Activated CD4-positive, alpha-beta memory T cell treated with anti-CD3 and anti-CD28 coated beads, Interleukin-2, amount 10 ng/mL, durations not matched to agents 7 days and 5 days (primary cell): ENCODE data around the gene CBX2. TPM values are rescaled to one million over a fixed set of nuclear protein-coding genes. Genes with fewer than 3 reads are reported as not detected.

ENCODE experiments used
- CTCF ChIA-PET: fragments of 350-600 bp; sonication (Branson Sonifier 250); formaldehyde crosslinking; loops from one replicate; lab custom pipeline; 2021; ENCODE audit warnings: antibody characterized with exemption, inconsistent platforms; lab: Charles Lee
- POLR2A ChIA-PET: fragments of 350-600 bp; sonication (Branson Sonifier 250); formaldehyde crosslinking; loops from one replicate; lab custom pipeline; 2021; ENCODE audit warnings: antibody characterized with exemption; lab: Charles Lee
- DNase-seq: peaks from one replicate; pipeline ENCODE4 v3.0.0-alpha.2; 2020
- H3K27ac Mint-ChIP-seq: one replicate; pipeline ENCODE4 v1.8.0; 2021; ENCODE audit warnings: mild to moderate bottlenecking, mixed read lengths
- H3K27me3 Mint-ChIP-seq: one replicate; pipeline ENCODE4 v1.8.0; 2021; ENCODE audit warnings: mixed read lengths
- H3K36me3 Mint-ChIP-seq: one replicate; pipeline ENCODE4 v1.8.0; 2021; ENCODE audit warnings: low read depth, mixed read lengths
- H3K4me1 Mint-ChIP-seq: one replicate; pipeline ENCODE4 v1.8.0; 2021; ENCODE audit warnings: mixed read lengths
- H3K4me3 Mint-ChIP-seq: one replicate; pipeline ENCODE4 v1.8.0; 2021; ENCODE audit warnings: mild to moderate bottlenecking, mixed read lengths
- H3K9me3 Mint-ChIP-seq: one replicate; pipeline ENCODE4 v1.8.0; 2021; ENCODE audit warnings: mixed read lengths
- total RNA-seq, 2 experiments: library from RNA; stranded (reverse); gene quantifications; one replicate each; pipeline ENCODE4 v1.2.3, GENCODE V29; 2021

CBX2 gene
- total RNA-seq, 2 experiments from 2014 or later, result 1.7 to 2.0 TPM

- Mint-ChIP-seq H3K9me3 (no peaks in the 10 kb centered on the region), H3K4me3 (peak overlapping the region; percentile 21), H3K4me1 (peaks cover 30% of the 10 kb centered on the region), H3K27me3 (peaks cover 61% of the 10 kb centered on the region), H3K27ac (no peak overlapping the region), H3K36me3 (peaks cover 4% of the 10 kb centered on the region)
- POLR2A ChIA-PET, result interaction anchor here (0.9 to 4.8 kb wide), 5 partner anchors 13 to 29 kb away, joined by 3 to 24 read pairs (median 6); partner anchors contain the start of genes CBX4 and CBX8
- DNase-seq, result peak; percentile 46
- CTCF ChIA-PET, result interaction anchor here (1.0 to 2.3 kb wide), 6 partner anchors 24 to 181 kb away, joined by 3 to 14 read pairs (median 4); partner anchors contain the start of gene CBX4
Observed at GRCh38 chr17:79811011-79811867, 33.3 kb downstream of the CBX2 start.

DNA sequence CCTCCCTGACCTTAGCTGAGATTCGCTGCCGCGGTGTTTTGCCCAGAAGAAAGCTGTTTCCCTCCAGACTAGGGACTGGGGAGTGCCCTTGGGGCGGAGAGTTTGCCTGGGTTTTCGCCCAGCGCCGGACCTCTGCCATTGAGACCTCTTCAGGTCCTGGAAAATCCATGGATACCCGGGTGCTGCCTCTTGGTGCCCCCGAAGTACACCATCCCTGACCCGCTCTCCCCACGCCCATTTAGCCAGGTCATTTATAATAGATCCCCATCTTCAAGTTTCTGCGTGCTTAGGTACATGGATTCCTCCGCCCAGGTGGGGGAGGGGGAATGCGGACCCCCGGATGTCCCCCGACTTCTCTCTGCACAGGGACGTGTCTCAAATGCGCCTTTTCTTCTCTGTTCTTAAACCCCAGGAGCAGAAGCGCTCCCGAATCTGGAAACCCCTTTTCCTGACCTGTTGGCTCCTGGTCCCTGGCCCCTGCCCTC, 34.0 kb downstream of the CBX2 start:
- POLR2A ChIA-PET, result interaction anchor here (1.0 to 4.8 kb wide), 6 partner anchors 14 to 29 kb away, joined by 3 to 24 read pairs (median 6); partner anchors contain the start of genes CBX4 and CBX8
- H3K36me3 Mint-ChIP-seq, result peaks cover 4% of the 10 kb centered on the region
- H3K27ac Mint-ChIP-seq, result no peak overlapping the region
- no peak overlapping the region for H3K4me3 Mint-ChIP-seq
- H3K9me3 Mint-ChIP-seq, result no peaks in the 10 kb centered on the region
- CTCF ChIA-PET, result interaction anchor here (1.2 to 2.3 kb wide), 4 partner anchors 24 to 160 kb away, joined by 3 to 14 read pairs (median 4); partner anchors contain the start of gene CBX4
- peaks cover 32% of the 10 kb centered on the region for H3K4me1 Mint-ChIP-seq
- no peak for DNase-seq
- H3K27me3 Mint-ChIP-seq, result peaks cover 61% of the 10 kb centered on the region

- Mint-ChIP-seq H3K4me3 (peak overlapping the region; percentile 14), H3K27ac (no peak overlapping the region), H3K36me3 (peaks cover 4% of the 10 kb centered on the region), H3K9me3 (no peaks in the 10 kb centered on the region), H3K4me1 (peaks cover 32% of the 10 kb centered on the region), H3K27me3 (peaks cover 61% of the 10 kb centered on the region)
- no peak for DNase-seq
- CTCF ChIA-PET, result interaction anchor here (1.2 to 1.3 kb wide), 3 partner anchors 23 to 159 kb away, joined by 3 to 4 read pairs (median 4); partner anchors contain the start of gene CBX4
- POLR2A ChIA-PET, result interaction anchor here (0.6 to 4.8 kb wide), 6 partner anchors 9 to 28 kb away, joined by 3 to 24 read pairs (median 4); partner anchors contain the start of genes CBX4 and CBX8
Observed at GRCh38 chr17:79812353-79813258, 34.7 kb downstream of the CBX2 start.

- Mint-ChIP-seq H3K36me3 (peaks cover 4% of the 10 kb centered on the region), H3K9me3 (no peaks in the 10 kb centered on the region), H3K27me3 (peaks cover 55% of the 10 kb centered on the region), H3K4me1 (peaks cover 32% of the 10 kb centered on the region), H3K4me3 (no peak overlapping the region), H3K27ac (no peak overlapping the region)
- POLR2A ChIA-PET, result interaction anchor here (0.9 to 4.8 kb wide), 5 partner anchors 16 to 27 kb away, joined by 3 to 24 read pairs (median 3); partner anchors contain the start of gene CBX8
- CTCF ChIA-PET, result interaction anchor here (1.2 kb wide), 1 partner anchor 26 kb away, joined by 3 read pairs; the partner anchor contains the start of gene CBX4
- DNase-seq, result no peak
Observed at GRCh38 chr17:79813297-79814126, 35.6 kb downstream of the CBX2 start.

GRCh38 chr17:79814127-79814973, 36.4 kb downstream of the CBX2 start:
- ChIA-PET POLR2A (interaction anchor here (0.9 to 4.8 kb wide), 3 partner anchors 17 to 27 kb away, joined by 3 to 24 read pairs (median 3); partner anchors contain the start of gene CBX8), CTCF (interaction anchor here (0.8 kb wide), 1 partner anchor 17 kb away, joined by 3 read pairs; the partner anchor contains the start of gene CBX8)
- Mint-ChIP-seq H3K4me3 (peak overlapping the region; percentile 5), H3K4me1 (peaks cover 28% of the 10 kb centered on the region), H3K27ac (peak overlapping the region; percentile 52), H3K36me3 (peaks cover 4% of the 10 kb centered on the region), H3K27me3 (peaks cover 55% of the 10 kb centered on the region), H3K9me3 (no peaks in the 10 kb centered on the region)
- DNase-seq, result no peak

- H3K4me1 Mint-ChIP-seq, result peaks cover 27% of the 10 kb centered on the region
- ChIA-PET CTCF (interaction anchor here (0.8 kb wide), 1 partner anchor 18 kb away, joined by 3 read pairs; the partner anchor contains the start of gene CBX8), POLR2A (interaction anchor here (1.5 to 4.8 kb wide), 2 partner anchors 17 to 22 kb away, joined by 3 to 24 read pairs; partner anchors contain the start of gene CBX8)
- peaks cover 59% of the 10 kb centered on the region for H3K27me3 Mint-ChIP-seq
- no peak overlapping the region for H3K4me3 Mint-ChIP-seq
- H3K36me3 Mint-ChIP-seq, result peaks cover 4% of the 10 kb centered on the region
- no peak overlapping the region for H3K27ac Mint-ChIP-seq
- DNase-seq, result no peak
- no peaks in the 10 kb centered on the region for H3K9me3 Mint-ChIP-seq
Observed at GRCh38 chr17:79814974-79815835, 37.3 kb downstream of the CBX2 start.

DNA sequence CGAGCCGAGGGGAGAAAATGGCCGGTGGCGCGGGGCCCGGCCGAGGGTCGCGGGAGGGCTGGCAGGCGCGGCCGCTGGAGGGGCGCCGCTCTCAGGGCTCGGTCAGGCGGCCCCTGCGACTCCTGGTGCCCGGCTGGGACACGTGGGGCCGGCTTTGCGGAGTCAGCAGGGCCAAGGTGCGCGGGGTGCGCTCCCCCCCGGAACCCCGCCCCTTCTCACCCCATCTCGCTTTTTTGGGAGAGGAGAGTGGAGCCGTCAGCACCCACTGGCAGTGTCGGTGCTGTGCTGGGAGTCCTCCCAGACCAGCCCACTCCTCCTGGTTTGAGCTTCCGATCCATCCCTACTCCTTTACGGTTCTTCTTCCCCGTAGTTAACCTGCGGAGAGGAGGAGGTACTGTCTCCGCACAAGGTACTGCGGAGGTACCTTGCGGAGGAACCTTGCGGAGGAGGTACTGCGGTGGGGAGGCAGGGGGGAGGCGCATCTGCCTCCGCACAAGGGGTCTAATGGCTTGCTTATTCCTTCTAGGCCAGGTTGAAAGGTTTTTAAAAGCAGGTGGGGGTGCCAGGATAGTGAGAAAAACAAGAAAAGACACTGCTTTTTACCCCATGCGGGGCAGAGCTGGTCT, 38.0 kb downstream of the CBX2 start:
- H3K9me3 Mint-ChIP-seq, result no peaks in the 10 kb centered on the region
- peaks cover 4% of the 10 kb centered on the region for H3K36me3 Mint-ChIP-seq
- no peak overlapping the region for H3K27ac Mint-ChIP-seq
- POLR2A ChIA-PET, result no interaction called here
- H3K4me3 Mint-ChIP-seq, result no peak overlapping the region
- DNase-seq, result no peak
- H3K4me1 Mint-ChIP-seq, result peaks cover 21% of the 10 kb centered on the region
- CTCF ChIA-PET, result no interaction called here
- H3K27me3 Mint-ChIP-seq, result peaks cover 58% of the 10 kb centered on the region

DNA sequence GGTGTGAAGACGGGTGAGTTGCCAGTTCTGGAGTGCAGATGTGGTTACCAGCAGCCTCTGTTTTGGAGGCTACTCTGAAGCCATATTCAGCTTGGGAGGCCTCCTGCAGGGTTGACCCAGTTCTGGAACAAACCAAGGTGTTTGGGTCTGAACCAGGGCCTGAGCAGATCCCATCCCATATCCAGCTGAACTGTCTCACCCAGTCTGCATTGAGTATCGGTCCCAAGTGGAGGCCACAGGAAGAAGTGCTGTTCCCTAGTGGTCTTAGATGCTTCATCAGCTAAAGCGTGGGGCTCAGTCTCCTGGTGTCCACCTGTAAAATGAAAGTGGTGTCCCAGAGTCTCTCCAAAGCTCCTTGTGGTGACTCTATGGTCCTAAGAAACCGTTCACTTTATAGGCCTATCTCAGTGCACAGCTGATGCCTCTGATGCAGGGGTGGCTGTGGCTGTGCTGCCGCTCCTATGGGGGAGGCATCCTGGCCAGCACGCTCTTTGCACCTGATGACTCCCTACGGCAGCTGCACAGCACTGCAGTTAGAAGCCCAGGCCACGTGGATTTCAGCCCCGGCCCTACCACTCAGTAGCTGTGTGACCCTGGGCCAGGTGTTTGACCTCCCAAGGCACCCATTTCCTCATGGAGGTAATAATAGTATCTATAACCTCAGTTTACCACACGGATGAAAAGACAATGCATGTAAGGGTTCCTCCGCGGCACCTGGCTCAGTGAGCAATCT, 40.2 kb downstream of the CBX2 start:
- POLR2A ChIA-PET, result interaction anchor here (1.0 to 1.8 kb wide), 6 partner anchors 8 to 28 kb away, joined by 3 to 5 read pairs (median 4); partner anchors contain the start of genes CBX4 and CBX8
- DNase-seq, result no peak
- Mint-ChIP-seq H3K27ac (no peak overlapping the region), H3K27me3 (peaks cover 58% of the 10 kb centered on the region), H3K4me1 (peaks cover 11% of the 10 kb centered on the region), H3K36me3 (peaks cover 4% of the 10 kb centered on the region), H3K9me3 (no peaks in the 10 kb centered on the region), H3K4me3 (no peak overlapping the region)
- CTCF ChIA-PET, result interaction anchor here (0.5 to 2.4 kb wide), 7 partner anchors 17 to 72 kb away, joined by 3 to 10 read pairs (median 4); partner anchors contain the start of gene CBX8

GRCh38 chr17:79819085-79819484, 41.1 kb downstream of the CBX2 start:
- H3K27ac Mint-ChIP-seq, result no peak overlapping the region
- H3K27me3 Mint-ChIP-seq, result peaks cover 60% of the 10 kb centered on the region
- ChIA-PET POLR2A (interaction anchor here (1.0 to 1.6 kb wide), 3 partner anchors 9 to 22 kb away, joined by 3 read pairs; partner anchors contain the start of gene CBX8), CTCF (interaction anchor here (1.1 to 2.4 kb wide), 3 partner anchors 17 to 27 kb away, joined by 3 to 10 read pairs (median 6); partner anchors contain the start of gene CBX8)
- H3K4me3 Mint-ChIP-seq, result no peak overlapping the region
- peaks cover 4% of the 10 kb centered on the region for H3K36me3 Mint-ChIP-seq
- DNase-seq, result no peak
- peaks cover 10% of the 10 kb centered on the region for H3K4me1 Mint-ChIP-seq
- no peaks in the 10 kb centered on the region for H3K9me3 Mint-ChIP-seq
